Stimulated activated CD8-positive, alpha-beta memory T cell treated with anti-CD3 and anti-CD28 coated beads, Interleukin-7, amount 100 ng/mL, for 48 hours (primary cell): ENCODE data around the gene OMP.

Source experiments
- DNase-seq, 2 donors: peaks; one replicate each; pipeline ENCODE4 v3.0.0-alpha.2; 2020; ENCODE audit warnings: low read depth in 1 of 2; ENCODE audit errors: extremely low read depth in 1 of 2

OMP gene

DNA sequence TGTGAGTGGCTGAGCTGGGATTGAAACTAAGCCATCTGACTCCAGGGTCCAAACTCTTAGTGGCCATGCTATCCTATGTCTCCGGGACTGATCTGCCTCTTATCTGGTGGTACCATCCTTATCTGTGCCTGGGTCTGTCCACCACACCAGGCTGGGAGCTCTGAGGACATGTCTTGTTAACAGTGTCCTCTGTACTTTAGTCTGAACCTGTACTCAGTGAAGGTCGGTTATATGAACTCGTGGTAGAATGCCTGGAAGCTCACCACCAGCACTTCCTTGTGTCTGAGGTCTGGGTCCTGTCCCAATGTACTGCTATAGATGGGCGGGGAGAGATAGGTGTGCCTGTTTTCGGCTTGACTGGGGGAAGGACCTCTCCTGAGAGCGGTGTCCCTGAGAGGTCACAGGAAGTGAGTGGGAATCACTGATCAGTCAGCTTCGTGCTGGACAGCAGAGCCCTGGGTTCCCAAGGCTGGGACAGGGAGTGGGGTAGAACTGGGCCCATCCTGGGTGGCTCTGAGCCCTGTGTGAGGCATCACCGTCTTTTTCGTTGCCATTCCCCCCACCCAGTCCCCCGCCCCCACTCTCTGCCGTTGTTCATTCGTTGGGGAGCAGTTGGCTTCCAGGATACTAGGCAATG is 34.3 kb downstream of the OMP start:
- DNase-seq = no peak

DNA sequence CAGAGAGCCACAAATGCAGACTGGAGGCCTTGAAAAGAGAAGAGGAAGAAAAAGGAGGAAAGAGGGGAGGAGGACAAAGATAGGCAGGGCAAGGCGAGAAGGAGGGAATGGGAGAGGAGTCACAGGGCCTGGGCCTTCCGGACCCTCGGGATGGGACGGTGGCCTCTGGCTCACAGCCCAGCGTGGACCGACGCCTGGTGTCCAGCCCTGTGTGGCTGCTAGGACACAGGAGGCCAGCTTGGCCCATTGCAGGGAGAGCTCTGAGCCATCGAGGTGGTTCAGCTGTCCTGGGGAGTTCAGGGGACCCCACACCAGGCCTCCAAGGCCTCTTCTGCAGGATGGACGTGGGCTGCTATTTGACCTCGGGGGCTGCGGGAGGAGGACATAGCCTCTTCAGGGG is 34.8 kb downstream of the OMP start:
- DNase-seq = no peak

DNA sequence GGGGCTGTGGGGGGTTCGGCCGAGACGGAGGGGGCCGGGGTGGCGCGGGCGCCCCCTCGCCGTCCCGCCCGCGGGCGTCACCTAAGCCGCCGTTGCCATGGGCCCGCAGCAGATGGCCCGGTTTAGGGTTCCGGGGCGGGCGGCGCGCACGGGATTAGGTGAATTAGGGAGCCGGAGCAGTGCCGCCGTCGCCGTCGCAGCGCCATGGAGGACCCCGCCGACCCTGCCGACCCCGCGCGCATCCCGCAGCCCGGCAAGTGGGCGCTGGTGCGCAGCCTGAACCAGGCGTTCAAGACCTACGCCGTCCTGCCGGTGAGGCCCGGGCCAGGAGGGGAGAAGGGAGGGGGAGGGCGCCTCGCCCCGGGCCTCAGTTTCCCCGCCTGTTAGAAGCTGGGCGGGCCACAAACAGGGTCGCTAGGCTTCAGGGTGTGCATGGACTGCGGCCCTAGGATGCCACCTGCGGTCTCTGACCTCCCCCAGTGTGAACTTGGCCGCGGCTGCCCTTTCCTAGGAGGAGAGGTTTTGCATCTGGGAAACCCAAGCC is 35.5 kb downstream of the OMP start:
- DNase-seq = no peak

DNA sequence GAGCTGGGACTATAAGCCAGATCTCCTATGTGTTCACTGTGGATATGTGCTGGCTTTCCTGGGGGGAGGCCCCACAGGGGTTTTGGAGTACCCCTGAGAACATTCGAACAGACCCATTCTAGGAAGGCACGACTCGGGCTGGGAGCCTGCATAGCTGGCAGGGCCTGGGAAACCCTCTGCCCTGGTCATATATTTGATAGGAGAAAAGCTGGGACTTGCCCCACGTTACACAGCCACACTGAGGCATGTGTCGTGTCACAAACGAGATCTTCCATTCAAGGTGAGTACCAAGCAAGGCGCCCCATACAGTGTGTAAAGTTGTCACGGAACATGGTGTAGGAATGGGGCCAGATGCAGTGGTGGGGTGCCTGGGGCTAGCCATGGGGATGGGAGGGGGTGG is 36.6 kb downstream of the OMP start:
- DNase-seq = no peak

DNA sequence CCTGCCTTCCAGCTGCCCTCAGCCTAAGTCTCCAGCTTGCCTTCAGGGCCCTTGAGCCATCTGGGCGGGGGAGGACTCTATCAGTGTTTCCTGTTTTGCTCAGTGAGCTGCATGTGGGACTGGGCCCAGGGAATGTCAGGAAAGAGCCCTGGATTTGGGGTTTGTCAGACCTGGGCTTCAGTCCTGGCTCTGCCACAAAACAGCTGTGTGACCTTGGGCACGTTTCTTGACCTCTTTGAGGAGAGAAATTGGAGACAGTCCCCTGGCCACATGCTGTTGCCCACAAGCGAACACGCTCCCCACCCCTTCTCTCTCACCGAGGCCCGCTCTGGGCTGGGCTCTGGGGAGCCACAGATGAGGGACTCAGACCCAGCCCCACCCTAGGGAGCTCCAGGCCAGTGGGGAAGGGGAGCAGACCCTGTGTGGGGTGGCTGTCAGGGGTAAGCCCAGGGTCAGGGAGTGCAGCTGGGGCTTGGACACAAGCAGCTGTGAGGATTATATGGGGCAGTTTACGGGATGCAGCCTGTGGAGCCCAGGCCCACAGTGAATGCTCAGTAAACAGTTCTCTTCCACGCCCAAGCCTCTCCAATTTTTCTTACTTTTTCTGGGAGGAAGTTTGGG is 37.7 kb downstream of the OMP start:
- no peak for DNase-seq

DNA sequence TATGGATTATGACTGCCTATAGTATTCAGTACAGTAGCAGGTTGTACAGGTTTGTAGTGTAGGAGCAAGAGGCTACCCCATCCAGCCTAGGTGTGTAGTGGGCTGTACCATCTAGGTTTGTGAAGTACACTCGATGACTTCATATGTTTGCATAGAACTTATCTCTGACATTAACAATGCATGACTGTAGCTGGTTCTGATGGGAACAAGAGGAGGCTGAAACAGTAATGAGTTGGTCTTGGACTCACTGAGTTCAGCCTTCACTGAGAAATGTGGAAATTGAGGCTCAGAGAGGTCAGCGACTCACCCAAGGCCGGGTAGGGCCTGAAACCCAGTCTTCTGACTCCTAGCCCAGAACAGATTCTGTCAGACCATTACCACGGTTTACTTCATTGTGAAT is 38.4 kb downstream of the OMP start:
- peak in 1 of 2 donors; percentile 34 for DNase-seq

DNA sequence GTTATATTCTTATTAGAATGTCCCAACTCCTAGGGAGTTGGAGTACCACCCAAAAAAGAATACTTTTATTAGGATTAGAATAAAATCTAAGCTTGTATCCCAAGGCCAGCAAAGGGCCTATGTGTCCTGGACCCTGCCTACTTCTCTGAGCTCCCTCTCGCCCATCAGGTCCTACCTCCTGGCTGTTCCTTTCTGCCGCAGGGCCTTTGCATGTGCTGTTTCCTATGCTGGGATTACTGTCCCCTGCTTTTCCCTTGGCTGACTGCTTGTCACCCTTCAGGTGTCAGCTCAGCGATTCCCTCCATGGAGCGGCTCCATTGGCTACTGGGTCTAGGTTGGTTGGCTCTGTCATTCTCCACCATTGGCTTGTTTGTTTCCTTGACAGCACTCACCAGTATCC is 38.8 kb downstream of the OMP start:
- no peak for DNase-seq

DNA sequence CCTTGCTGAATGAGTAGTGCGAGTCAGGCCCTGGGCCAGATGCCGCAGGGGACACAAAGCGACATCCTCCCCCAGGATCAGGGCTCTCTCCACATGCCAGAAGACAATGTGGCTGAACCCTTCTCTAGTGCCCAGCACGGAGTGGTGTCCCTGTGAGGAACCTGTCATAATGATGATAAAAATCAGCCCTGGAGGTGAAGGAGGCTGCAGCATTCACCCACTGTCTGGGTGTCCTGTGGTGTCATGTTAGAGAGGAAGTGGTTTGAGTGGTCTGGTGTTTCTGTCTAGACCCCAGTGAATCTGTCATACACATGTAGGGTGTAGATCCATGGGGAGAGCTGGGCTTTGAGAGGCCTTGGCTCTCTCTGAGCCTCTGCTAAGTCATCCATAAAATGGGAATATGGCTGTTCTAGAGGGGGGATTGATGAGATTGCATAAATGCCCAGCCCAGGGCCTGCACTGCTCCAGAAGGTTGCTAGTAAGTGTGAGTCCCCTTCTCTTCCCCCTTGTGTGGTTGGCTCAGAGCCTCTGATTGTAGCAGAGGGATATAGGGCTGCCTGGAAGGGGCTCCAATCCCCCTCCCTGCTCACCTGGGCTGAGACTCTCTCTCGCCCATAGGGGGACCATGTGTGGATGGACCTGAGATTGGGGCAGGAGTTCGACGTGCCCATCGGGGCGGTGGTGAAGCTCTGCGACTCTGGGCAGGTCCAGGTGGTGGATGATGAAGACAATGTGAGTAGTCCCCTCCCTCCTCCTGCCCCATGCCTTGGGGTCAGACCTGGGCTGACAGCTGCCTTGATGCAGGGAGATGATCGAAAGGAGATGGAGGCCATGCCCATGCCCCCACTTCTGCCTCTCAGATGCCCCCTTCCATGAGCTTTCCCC is 39.7 kb downstream of the OMP start:
- peak in 1 of 2 donors; percentile 24 for DNase-seq

DNA sequence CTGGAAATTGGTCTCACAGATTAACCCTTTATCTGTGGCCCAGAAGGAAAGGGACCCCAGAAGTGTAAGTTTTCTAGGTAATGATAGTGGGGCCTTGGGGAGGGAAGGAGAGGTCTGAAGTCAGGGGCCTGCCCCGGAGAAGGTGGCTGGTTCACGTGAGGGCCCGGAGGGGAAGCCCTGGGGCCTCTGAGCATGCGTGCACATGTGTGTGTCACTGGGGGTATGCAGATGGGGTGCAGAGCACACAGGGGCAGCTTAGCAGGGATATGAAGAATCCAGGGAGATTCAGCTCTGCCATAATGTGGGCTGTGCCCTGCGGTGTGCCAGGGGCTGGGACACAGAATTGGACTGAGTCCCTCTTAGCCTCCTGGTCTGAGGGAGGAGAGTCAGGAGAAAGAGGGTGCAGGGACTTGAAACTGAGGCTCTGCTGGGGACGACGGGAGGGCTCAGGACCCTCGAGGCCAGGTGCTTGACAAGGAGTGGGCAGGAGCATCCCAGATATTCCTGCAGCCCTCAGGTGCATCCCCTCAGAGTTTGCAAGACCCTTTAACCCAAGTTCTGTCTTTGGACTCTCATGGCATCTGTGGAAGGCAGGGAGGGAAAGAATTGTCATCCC is 40.9 kb downstream of the OMP start:
- DNase-seq = no peak

DNA sequence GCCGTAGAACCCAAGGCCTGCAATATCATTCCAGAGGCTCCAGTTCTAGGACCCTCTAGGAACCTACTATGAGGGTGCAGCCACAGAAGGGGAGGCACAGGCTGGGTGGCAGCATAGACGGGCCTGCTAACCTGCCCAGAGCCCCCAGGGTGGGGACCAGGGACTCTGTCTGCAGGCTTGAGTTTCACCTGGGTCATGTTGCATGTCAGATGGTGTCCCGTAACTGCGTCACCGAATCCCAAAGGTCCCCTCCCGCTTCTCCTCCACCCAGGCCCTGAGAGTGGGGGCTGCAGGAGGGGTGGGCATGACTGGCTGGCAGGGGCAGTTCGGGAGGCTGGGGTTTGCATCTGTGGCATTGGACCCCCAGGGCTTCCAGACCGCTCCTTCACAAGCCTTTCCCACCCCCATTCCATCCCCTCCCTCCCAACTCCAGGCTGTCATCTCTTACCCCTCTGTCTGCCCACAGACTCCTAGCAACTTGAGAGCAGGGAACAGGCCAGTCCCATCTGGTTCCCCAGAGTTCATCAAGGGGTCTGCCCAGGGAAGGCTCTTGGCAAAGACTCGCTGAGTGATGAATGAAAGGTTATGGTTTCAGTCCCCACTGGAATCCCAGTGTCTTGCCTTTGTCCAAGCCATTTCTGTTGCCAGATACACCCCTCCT is 41.7 kb downstream of the OMP start:
- no peak for DNase-seq

DNA sequence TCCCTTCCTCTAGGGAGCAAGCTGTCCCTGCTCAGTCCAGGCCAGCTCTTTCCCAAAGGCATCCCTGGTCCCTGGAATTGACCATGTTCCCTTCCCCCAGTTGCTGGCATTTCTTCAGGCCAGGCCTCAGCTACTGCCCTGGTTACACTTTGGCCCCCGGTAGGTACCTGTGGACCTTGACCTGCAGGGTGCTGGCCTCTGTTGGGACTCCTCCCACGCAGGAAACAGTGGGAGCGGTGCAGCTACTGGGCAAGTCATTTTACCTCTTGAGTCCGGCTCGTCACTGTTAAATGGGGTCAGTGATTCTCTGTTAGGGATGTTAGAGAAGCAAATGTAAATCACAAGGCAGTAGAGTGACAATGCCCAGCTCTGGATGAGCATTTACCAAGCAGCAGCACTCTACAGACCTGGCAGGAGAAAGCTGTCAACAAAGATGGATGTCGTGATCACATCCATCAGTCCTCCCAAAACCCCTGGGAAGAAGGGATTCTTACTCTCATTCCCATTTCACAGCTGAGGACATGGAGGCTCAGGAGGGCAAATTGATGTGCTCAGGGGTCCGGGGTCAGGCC is 42.3 kb downstream of the OMP start:
- DNase-seq = no peak

DNA sequence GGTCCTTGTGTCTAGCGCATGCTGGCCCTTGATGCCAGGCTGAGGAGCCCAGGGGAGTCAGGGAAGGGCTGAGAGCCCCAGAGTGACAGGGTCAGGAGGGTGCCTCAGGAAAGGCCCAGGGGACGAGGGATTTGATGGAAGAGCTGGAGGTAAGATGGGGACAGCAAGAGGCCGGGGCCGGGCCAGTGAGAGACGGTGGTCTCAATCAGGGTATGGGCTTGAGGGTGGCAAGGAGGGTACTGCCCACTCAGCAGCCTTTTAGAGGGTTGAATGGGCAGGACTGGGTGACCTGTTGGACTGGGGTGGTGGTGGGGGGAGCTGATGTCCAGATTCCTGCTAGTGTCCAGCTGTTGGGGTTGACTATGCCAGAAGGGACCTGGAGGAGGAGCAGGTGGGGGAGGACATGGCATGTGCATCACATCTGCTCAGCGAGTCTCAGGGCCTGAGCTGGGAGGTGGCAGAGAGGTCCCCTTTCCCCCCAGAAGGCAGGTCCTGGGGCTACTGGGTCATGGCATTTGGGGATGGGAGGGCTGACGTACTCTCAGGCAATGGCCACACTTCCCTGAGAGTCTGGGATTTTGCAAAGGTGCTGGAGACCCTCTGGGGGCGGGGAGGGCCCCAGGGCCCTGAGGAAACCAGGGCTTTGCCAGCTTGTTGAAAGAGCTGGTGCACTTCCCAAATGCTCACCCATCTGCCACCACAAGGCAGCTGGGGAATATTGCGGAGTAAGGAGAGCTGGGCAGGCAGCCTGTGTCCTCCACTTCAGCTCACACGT is 43.8 kb downstream of the OMP start:
- DNase-seq = no peak

DNA sequence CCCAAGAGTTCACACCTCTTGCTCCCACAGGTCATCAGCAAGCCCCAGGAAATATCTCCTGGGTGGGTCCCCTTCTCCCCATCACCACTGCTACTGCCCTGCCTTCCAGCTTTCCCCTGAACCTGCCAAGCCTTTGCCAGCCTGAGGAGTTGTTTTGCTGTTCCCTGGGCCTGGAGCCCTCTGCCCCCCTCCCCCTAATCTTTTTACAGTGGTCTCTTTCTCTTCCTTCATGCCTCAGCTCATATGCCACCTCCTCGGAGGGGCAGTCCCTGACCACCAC is 44.3 kb downstream of the OMP start:
- no peak for DNase-seq

DNA sequence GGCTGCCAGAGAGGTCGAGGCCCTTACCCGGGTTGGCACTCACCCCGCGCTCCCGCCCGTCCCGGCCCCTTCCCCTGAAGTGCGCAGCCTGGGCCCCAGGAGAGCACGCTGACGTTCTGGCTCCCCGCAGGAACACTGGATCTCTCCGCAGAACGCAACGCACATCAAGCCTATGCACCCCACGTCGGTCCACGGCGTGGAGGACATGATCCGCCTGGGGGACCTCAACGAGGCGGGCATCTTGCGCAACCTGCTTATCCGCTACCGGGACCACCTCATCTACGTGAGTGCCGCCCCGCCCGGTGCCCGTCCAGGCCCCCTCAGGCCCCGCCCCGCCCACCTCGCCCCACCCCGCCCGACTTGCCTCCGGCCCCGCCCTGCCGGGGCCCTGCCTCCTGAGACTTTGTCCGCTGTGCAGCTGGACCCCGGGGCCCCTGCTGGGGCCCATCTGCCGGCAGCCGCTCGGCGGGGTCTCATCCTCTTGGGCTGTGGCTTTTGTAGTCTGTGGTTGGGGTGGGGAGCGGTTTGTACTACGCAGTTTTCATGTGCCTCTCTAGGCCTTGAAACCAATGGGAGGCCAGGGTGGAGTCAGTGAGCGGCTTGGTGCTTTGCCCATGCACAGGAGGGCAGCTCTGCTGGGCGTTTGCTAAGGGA is 45.2 kb downstream of the OMP start:
- peak in 1 of 2 donors; percentile 20 for DNase-seq

DNA sequence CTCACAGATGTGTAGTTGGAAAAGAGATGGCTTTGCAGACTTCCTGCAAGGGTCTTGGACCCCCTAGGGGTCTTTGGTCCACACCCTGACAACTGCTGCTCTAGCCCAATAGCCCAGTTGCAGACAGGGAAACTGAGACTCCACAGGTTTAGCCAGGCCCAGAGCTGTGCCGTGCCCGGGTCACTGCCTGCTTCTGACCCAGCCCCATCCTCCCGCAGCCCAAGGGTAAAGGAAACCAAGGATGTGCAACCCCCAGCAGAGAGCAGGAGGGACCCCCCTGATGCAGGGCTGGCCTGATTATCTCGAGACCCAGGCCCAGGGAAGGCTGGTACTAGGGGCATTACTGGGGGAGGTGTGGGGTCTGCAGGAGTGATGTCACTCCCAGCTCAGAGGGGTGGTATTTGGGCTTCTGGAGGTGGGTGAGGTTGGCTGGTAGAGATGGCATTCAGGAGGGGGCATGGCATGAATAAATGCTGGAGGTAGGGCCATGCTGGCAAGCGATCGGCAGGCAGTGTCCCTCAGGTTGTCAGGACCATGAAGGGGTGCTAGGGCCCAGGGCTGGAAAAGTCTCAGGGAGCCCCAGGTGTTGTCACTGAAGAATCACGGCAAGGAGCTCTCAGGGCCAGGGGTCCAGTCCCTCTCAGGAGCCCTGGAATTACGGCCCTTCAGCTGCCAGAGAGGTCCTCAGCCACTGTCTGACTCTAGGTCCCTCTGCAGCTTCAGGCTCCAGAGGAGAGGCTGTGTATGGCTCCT is 46.5 kb downstream of the OMP start:
- DNase-seq = no peak

DNA sequence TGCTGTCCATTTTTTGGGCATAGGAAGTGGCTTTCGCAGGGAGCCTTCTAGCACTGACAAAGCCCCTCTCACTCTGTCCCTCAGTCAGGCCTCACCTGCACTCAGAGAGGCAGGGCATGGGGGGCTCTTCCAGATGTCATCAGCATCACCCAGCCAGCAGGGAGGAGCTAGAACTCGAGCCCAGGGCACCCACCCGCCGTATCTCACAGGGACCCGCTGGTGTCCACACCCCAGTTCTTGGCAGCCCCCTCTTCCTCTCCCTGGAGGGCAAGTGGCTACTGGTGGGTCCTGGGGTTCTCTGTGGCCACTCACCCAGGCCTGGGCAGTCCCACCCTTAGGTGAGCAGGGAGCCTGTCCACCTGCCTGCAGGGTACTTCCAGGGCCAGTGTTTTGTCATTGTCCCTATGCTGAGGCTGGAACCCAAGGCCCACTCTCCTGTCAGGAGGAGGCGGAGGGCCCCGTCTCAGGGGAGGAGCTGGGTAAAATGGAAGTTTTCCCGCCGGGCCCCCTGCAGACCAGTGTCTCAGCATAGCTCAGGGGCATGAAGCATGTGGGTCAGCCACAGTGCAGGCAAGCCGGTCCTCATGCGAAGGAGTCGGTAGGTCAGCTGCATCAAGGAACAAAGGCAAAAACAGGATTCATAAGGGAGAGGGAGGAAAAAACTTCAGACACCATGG is 47.2 kb downstream of the OMP start:
- no peak for DNase-seq

DNA sequence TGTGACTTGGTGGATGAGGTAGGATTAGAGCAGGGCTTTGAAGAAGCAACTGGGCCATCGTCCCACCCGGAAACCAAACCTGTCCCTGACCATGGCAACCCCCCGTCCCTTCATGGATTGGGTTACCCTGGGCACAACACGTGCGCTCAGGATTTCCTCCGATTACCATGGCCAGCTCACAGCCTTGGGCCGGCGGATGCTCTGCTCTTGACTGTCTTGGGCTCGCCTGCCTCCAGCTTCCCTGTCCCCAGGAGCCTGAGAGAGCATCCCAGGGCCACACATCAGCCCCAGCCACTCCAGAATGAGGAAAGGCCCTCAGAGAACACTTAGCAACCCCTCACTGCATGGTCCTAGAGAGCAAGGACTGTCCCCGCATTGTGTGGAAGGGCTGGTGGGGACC is 48.2 kb downstream of the OMP start:
- no peak for DNase-seq
